GM18505 (cell line): ENCODE results near the gene DNAJC18.
A peak's percentile ranks its signal among the peaks of the same experiment; 100 is the strongest.
"Not testable (repeated sequence)": the region's sequence is repeated elsewhere in the genome, so short reads cannot be mapped to it uniquely, and the experiment has no call there.

ENCODE experiments used
- ATAC-seq: cut with Tn5 transposase; IDR thresholded peaks from one replicate; pipeline ENCODE4 v1.9.1; 2021; ENCODE audit not compliant: unreplicated experiment
- POLR2A ChIP-seq: IDR thresholded peaks from 4 replicates; pipeline ENCODE4 v1.6.1; 2011; ENCODE audit warnings: borderline replicate concordance; ENCODE audit not compliant: insufficient read depth, insufficient read length; ENCODE audit errors: extremely low read depth

Gene DNAJC18

DNA sequence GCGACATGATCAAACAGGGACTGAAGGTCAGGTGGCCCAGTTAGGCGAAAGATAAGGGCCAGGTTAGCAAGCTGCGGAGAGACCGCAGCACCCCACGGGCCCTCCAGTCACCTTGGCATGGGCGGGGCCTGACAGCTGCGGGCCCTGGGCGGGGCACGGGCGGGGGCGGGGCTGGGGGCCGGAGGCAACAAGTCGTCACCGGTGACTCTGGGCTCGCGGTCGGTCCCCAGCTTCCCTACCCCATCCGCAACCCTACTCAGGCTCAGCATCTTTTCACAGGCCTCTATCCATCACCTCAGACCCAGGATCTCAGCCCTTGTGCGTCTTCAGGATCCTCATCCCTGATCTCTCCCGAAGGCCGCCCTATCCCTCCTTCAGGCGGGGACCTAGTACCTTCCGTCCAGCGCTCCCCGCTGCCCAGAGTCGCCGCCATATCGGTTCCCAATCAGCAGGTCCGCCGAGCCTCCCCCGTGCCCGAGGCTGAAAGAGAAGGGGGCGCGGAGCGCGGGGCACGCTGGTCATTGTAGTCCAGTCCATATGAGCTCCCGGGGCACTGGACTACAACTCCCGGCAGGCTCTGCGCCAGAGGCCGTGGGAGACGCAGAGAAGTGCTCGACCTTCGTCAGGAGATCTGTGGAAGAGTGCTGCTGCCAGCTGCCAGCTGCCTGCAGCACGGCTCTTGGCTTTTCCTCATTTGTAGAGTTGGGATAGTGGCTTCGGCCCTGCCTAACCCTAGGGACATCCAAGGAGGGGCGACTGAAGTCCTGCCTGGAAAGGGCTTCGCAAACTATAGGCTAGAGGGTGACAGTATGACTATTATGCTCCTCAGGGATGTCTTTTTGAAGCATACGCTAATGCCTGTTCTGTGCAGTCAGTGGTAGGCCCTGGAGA is at the start of gene DNAJC18:
Gene DNAJC18, minus strand, starts transcription at position 513 of the 891 bp plus-strand sequence. Its CDS starts 80 bp downstream, at position 433.
- ATAC-seq: peak; percentile 81
- peak; percentile 66 for TF ChIP-seq POLR2A

DNA sequence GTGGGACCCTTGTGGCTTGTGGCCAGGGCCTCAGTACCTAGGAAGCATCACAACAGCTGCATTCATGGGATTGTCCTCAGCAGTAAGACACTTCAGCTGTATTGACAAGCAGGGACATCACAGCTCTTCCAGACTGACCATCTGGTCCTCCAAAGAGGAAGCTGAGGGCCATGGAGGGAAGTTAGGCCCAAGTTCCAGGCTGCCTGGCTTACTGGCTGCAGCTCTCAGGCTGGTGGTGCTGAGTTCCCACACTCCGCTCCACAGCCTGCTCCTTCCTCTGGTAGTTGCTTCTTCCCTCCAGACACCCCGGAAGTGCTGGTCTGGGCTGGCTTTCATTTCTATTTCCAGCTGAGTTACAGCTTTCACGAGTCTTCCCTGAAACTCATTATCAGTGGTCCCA is 48.9 kb upstream of the DNAJC18 start:
- TF ChIP-seq POLR2A: no peak
- ATAC-seq: no peak

DNA sequence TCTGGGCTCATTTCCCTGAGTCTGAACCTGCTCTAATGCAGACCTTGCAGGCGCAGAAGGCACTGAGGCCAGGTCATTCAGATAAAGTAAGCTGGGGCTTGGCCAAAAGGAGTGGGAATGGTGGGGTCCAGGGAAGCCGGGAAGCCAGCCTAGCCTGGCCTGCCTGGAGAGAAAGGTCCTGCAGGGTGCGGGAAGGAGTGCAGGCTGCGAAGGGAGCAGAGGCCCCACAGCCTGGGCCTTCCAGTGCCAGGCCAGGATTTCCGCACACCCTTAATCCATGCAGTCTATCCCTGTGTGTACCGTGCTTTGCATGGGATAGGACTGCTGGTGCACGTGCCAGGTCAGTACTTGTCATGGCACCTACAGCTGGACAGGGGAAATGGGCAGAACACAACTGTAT is 46.9 kb upstream of the DNAJC18 start:
- no peak for ATAC-seq
- TF ChIP-seq POLR2A: no peak

DNA sequence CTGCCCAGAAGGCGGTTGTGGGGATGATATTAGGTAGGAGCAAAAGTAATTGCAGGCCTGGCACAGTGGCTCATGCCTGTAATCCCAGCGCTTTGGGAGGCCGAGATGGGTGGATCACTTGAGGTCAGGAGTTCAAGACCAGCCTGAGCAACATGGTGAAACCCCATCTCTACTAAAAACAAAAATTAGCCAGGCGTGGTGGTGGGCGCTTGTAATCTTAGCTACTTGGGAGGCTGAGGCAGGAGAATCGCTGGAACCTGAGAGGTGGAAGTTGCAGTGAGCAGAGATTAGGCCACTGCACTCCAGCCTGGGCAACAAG is 43.5 kb upstream of the DNAJC18 start:
- not testable (repeated sequence) for ATAC-seq

DNA sequence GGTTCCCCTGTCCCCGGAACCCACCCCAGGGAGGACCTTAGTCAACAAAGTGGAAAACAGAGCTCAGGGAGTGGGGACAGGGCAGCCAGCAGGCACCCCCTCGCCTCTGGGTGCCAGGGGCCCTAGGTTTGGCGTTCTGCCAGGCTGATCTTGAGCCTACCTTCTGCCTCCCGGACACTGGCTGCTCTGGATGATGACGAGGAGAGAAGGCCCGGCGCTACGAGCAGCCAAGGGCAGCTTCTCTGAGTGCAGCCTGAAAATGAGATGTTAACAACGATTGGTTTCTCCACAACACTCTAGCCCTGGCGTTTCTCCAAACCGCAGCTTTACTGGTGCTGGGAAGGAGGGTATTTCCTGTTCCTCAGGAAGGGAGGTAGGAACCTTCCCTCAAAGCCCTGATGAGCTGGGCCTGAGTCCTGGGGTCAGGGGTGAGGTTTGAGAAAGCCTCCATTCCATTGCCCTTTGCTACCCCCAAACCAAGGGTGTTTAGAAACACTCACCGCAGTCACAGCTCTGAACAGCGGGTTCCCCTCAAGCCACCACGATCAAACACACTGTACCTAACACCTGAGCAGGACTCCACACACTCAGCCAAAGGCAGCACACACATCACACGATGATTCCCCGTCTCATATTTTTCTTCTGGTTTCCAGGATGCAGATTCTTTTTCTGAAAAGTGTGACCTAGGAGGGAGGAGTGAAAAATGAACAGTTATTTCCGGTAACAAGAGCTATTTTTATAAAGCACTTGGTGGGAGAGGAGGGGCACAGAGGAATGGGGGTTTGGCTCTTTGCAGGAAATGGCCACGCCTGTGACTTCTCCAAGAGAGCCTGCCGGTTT is 42.9 kb upstream of the DNAJC18 start, which contains the start of gene STING1:
Gene STING1, minus strand, starts transcription at position 709 of the 840 bp plus-strand sequence. CDS start 1,054 bp downstream, outside the sequence.
- no peak for TF ChIP-seq POLR2A
- no peak for ATAC-seq

DNA sequence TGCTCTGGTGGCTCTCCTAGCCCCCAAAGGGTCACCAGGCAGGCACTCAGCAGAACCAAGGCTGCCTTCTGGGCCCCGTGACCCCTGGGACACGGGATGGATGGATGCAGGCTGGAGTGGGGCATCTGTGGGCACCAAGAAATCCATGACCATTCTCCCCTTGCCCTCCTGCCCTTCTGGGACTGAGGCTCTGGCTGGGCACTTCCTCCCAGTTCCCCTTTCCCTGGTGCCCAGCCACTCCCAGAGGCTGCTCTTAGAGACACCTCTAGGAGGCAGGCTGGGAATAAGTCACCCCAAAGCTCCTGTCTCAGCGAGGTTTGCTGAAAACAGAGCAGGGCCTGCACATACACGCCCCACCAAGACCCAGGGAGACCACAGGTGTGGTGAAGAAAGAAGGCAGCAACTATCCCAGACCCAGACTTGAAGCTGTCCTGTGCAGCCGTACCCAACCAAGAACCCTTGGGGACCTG is 42.3 kb upstream of the DNAJC18 start:
- no peak for ATAC-seq
- no peak for TF ChIP-seq POLR2A

DNA sequence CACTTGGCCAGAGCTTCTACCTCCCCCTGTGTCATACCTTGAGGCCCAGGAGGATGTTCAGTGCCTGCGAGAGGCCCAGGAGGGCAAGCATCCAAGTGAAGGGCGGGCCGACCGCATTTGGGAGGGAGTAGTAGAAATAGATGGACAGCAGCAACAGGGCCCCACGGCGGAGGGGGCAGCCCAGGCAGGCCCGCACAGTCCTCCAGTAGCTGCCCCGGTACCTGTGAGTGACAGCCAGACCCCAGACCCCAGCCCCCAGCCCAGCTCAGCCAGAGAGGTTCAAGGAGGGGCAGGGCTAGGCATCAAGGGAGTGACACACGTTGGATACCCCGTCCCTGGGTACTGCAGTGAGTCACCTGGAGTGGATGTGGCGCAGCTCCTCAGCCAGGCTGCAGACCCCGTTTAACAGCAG is 41.8 kb upstream of the DNAJC18 start:
- ATAC-seq: no peak
- no peak for TF ChIP-seq POLR2A

DNA sequence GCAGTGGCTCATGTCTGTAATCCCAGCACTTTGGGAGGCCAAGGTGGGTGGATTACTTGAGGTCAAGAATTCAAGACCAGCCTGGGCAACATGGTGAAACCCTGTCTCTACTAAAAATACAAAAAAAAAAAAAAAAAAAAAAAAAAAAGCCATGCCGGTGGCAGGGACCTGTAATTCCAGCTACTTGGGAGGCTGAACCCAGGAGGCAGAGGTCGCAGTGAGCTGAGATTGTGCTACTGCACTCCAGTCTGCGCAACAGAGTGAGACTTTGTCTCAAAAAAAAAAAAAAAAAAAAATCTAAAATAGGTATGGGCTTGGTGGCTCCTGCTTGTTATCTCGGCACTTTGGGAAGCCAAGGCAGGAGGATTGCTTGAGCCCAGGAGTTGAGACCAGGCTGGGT is 40.4 kb upstream of the DNAJC18 start:
- not testable (repeated sequence) for ATAC-seq

DNA sequence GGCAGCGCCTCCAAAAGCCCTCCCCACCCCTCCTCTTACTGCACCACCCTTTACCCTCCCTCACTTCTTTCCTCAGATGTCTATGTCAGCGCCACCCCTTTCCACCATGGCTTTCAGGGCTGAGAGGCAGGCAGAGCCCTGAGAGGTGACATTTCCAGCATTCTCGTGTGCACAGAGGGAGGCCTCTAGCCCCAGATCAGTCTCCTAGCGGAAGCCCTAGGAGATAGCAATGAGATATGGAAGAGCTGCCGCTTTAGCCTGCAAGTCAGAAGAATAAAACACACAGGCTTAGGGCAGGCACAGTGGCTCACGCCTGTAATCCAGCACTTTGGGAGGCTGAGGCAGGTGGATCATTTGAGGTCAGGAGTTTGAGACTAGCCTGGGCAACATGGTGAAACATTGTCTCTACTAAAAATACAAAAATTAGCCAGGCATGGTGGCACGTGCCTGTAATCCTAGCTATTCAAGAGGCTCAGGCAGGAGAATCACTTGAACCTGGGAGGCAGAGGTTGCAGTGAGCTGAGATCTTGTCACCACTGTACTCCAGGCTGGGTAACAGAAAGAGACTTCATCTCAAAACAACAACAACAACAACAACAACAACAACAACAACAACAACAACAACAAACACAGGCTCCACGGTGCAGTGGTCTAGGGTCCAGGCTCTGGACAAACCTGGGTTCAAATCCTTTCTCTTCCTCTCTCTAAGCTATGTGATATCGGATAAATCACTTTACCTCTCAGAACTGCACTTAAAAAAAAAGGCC is 39.5 kb upstream of the DNAJC18 start:
- ATAC-seq: not testable (repeated sequence)

DNA sequence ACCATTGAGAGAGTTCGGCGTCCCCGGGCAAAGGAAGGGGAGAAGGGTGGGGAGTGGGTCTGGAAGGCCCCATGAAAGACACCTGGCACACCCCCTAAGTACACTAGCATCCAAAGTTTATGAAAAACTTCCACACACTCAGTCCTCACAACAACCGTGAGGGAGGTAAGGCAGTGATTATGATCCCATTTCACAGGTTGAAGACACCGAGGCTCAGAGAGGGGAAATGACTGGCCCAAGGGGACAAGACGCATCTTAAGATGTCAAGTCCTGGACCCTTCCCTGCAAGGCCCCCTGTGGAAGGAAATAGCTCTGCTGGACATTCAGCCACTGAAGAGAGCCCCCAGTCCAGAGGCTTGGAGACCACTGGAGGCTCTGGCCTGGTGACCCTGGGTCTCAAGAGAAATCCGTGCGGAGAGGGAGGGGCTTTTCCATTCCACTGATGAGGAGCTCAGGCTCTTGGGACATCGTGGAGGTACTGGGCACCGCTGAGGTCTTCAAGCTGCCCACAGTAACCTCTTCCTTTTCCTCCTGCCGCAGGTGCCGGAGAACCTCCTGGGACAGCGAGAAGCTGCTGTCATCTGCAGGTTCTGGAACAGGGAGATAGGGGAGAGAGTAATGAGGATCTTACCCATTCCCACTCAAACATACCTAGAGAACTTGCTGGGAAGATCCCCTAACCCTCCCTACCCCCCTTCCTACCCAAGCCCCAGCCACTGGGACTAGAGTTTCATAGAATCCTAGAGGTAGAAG is 36.7 kb upstream of the DNAJC18 start:
- TF ChIP-seq POLR2A: no peak
- no peak for ATAC-seq

DNA sequence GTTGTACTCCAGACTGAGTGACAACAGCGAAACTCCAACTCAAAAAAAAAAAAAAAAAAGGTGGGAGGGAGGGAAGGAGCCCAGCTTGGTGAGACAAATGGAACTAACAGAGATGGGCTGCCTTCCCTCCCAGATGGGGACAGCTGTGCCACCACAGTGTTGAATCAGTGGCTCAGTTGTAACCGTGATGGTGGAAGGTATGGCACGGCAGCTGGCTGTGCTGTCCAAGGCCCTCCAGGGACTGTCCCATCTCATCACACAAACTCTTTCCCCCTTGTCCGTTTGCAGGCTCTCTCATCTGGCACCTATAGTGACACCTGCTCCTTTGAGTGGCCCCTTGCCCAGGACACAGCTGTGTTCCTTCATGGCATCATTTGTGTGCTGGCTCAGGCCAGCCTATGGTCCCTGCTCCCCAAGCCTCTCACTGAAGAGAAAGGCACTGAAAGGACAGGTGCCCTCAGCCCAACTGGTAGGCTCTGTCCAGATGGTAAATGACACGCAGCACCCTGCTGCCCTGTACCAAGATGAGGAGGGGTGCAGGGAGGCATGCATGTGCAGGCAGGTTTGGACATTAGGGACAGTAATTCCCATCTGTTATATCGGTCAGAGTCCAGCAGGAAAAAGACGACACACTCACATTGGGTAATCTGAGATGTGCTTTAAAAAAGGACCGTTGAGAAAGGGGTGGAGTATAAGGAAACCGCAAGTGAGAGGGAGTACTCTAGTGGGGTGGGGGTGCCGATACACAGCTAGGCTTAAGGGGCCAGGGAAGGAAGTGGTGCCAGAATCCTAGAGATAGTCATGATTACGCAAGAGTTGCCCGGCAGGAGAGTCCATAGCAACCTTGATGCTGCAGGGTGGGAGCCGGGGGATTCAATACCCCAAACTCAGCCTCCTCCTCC is 35.8 kb upstream of the DNAJC18 start:
- ATAC-seq: no peak
- no peak for TF ChIP-seq POLR2A

DNA sequence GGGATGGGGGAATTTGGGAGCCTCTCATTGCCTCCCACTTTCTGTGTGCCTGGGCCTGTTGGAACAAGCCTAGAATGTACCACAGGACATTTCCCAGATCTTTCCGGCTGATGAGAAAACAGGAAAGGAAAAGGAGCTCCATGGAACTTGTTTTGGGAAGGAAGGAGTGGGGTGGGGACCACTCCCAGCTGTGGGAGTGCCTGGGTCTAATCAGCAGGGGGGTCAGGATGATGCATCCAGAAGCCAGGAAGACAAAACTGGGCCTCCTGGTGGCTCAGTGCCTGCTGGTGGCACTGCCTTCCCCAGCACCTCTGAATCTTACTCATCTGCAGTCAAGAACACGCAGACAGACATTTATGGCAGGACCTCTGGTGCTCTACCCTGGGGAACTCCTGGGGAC is 34.2 kb upstream of the DNAJC18 start:
- TF ChIP-seq POLR2A: no peak
- ATAC-seq: no peak
